ENCODE measurements around the gene GRPEL1. TPM values are rescaled to one million over a fixed set of nuclear protein-coding genes. Genes with fewer than 3 reads are reported as not detected.
A peak's percentile ranks its signal among the peaks of the same experiment; 100 is the strongest.

Gene GRPEL1
- total RNA-seq, 2 donors from 2014 or later = 71.0 to 73.6 TPM

DNA sequence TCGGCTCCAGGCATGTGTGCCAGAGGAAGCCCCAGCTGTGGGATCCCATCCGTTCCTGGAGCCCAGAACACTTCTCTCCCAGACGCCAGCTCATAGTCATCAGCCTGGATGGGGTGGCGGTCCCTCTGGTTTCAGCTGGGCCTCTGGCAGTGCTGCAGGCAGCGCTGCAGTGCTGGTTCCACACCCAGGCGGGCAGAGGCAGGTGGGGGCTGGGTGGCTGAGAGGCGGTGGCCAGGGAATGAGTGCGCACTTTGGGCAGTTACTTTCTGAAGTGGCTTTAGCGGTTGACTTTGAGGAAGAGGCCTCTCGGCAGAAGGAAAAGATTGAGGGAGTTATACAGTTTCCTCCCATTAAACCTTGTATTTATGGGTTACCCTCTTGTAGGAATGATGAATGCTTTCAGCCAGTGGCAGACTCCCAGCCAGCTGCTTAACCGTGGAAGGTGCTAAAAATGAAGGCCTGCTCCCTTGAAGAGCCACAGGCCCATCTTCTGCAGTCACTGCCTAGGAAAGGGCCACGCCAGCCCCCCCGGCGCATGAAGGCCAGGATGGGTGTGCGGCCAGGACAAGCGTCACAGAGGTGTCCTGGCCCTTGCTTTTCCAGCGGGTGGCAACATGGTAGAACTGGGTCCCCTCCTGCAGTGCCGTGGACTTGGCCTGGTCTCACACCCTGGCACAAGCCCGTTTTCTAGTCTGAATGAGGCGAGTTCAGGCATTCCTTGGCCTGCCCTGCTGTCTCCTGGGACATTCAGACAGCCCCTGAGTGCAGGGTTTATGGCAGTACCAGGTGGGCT lies 14.7 kb downstream of the GRPEL1 start:
- DNase-seq (ENCODE audit: low spot score) (no peak), ATAC-seq (peak; percentile 30 to 47)
- H3K36me3 Mint-ChIP-seq = peaks cover 7% of the 10 kb centered on the region

DNA sequence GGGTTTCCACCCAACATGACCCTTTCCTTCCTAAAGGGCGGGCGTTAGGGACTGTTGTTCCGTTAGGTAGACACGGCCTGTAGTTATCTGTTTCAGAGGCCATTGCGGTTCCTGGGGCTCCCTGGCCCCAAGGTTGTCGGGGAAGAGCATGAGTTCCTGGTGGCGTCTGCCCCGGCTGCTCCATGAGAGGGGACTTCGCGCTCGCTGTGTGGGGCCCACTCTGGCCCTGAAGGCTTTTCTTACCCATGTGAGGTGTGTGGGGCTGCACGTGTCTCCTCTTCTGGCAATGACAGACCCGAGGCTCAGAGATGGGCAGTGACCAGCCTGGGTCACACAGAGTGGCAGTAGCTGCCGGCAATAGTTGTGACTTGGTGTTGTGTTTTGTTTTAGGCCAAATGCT lies 15.6 kb downstream of the GRPEL1 start:
- H3K27ac Mint-ChIP-seq = no peak overlapping the region
- DNase-seq (ENCODE audit: low spot score) = no peak
- no peaks in the 10 kb centered on the region for H3K9me3 Mint-ChIP-seq
- ATAC-seq = no peak
- H3K4me3 Mint-ChIP-seq = no peak overlapping the region
- H3K36me3 Mint-ChIP-seq = peaks cover 7% of the 10 kb centered on the region
- H3K4me1 Mint-ChIP-seq (ENCODE audit: low read depth in 2 of 2) = peaks cover 7 to 23% of the 10 kb centered on the region in 2 donors
- H3K27me3 Mint-ChIP-seq = no peaks in the 10 kb centered on the region

More for the DNA sequence above, 14.7 kb downstream of the GRPEL1 start:
- Mint-ChIP-seq H3K4me1 (ENCODE audit: low read depth in 2 of 2) (peaks cover 5 to 20% of the 10 kb centered on the region in 2 donors), H3K27me3 (no peaks in the 10 kb centered on the region), H3K9me3 (no peaks in the 10 kb centered on the region), H3K4me3 (no peak overlapping the region), H3K27ac (no peak overlapping the region)

DNA sequence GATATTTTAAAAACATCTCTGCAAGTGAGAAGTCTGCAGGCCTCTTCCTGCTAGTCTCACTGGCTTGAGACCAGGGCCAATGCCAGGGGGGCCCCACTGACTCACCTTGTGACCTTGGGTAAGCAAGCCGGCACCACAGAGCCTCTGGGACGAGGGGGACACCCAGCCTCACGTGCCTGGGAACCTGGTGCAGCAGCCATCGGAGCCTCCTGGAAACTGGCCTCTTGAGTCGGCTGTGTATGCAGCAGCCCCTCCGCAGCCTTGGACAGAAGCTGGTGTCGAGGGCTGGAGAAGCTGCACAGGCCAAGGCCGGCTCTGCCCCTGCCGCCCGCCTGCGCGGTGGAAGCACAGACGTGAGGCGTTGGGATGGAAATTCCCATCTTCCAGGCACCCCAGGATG lies 16.0 kb downstream of the GRPEL1 start:
- ATAC-seq = no peak
- no peak overlapping the region for H3K4me3 Mint-ChIP-seq
- H3K4me1 Mint-ChIP-seq (ENCODE audit: low read depth in 2 of 2) = peaks cover 11 to 27% of the 10 kb centered on the region in 2 donors
- no peak overlapping the region for H3K27ac Mint-ChIP-seq
- H3K9me3 Mint-ChIP-seq = no peaks in the 10 kb centered on the region
- H3K27me3 Mint-ChIP-seq = no peaks in the 10 kb centered on the region
- H3K36me3 Mint-ChIP-seq = peaks cover 7% of the 10 kb centered on the region
- no peak for DNase-seq (ENCODE audit: low spot score)

DNA sequence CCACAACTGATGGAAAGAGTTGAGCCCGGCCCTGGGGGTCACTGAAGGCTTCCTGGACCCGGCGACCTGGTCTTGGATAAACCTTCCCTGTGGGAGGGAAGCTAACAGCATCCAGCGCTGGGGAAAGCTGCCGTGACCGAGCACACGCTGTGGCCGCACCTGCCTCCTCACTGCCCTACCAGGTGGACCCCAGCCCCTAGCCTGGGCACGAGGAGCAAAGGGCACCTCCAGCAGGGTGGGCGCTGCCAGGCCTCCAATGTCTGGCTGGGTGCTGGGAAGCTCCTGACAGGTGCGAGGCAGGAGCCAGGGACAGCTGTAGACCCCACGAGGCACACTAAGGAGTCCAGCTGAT lies 16.7 kb downstream of the GRPEL1 start:
- Mint-ChIP-seq H3K27me3 (no peaks in the 10 kb centered on the region), H3K27ac (no peak overlapping the region), H3K4me3 (no peak overlapping the region), H3K9me3 (no peaks in the 10 kb centered on the region), H3K36me3 (peaks cover 7% of the 10 kb centered on the region), H3K4me1 (ENCODE audit: low read depth in 2 of 2) (peaks cover 19 to 33% of the 10 kb centered on the region in 2 donors)
- no peak for ATAC-seq
- no peak for DNase-seq (ENCODE audit: low spot score)

DNA sequence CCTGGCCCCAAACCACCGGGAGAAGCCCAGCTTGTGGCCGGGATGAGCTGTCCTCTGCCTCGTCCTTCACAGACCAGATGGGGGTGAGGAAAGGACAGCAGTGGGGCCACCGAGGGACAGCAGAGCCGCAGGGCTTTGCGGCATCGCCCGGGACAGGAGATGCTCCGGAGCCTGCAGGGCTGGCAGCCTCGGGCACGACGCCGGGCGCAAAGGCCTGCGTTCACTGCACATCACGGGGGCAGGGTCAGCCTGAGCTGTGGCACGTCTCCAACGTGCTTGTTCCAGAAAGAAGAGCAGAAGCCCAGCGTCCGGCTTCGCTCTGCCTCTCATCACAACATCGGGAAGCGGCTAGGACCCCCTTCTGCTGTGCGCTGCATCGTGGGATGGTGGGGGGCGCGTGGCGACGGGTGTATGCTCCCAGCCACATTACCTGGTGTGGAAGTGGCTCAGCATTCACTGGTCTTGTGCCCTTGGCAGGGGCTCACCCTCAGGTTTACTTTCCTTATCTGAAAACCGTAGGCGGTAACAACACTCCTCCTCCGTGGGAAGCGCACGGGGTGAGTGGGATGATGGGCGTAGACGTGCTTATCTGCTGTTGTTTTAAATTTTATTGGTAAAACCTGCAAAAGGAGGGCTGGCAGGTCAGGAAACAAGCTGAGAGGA lies 17.3 kb downstream of the GRPEL1 start:
- peaks cover 21 to 35% of the 10 kb centered on the region in 2 donors for H3K4me1 Mint-ChIP-seq (ENCODE audit: low read depth in 2 of 2)
- no peak overlapping the region for H3K4me3 Mint-ChIP-seq
- H3K27ac Mint-ChIP-seq = no peak overlapping the region
- H3K36me3 Mint-ChIP-seq = peaks cover 7% of the 10 kb centered on the region
- no peaks in the 10 kb centered on the region for H3K9me3 Mint-ChIP-seq
- H3K27me3 Mint-ChIP-seq = no peaks in the 10 kb centered on the region
- ATAC-seq = no peak
- no peak for DNase-seq (ENCODE audit: low spot score)

DNA sequence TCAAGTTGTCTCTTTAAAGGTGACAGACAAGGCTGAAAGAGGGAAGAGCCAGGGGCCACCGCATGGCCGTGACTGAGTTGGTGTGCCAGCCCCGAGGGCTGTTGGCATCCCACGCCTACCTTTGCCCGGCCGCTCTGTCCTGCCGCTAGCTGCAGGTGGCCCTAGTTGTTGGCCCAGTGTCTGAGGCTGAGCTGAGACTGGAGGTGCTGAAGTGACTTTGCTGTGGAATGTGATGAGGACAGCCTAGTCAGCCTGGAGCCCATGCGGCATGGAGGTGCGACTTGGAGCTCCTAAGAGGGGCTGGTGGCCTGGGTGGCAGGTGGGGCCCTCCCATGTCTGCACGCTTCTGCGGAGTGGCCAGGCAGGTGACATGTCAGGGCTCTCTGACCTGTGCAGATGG lies 18.1 kb downstream of the GRPEL1 start:
- peak overlapping the region in 1 of 2 donors; percentile 29 for H3K27ac Mint-ChIP-seq
- ATAC-seq (no peak), DNase-seq (ENCODE audit: low spot score) (no peak)
- H3K9me3 Mint-ChIP-seq = no peaks in the 10 kb centered on the region
- H3K36me3 Mint-ChIP-seq = peaks cover 7% of the 10 kb centered on the region
- no peaks in the 10 kb centered on the region for H3K27me3 Mint-ChIP-seq
- no peak overlapping the region for H3K4me3 Mint-ChIP-seq
- H3K4me1 Mint-ChIP-seq (ENCODE audit: low read depth in 2 of 2) = peaks cover 30 to 44% of the 10 kb centered on the region in 2 donors

DNA sequence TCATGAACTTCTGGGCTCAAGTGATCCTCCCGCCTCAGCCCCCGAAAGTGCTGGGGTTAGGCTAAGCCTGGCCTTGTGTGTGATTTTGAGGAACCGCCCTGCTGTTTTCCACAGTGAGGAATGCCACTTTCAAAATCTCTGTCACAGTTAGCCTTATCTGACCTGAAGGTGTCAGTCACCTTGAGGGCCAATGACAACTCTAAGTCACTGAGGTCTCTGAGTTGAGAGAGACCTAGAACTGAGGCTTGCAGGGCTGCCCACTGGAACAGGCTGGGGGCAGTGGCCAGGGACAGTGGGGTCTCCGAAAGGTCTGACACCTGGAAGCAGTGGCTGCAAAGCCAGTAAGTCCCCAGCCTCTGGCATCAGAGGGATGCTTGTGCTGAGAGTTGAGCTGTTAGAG lies 18.6 kb downstream of the GRPEL1 start:
- Mint-ChIP-seq H3K36me3 (peaks cover 4% of the 10 kb centered on the region), H3K27me3 (no peaks in the 10 kb centered on the region), H3K27ac (peak overlapping the region in 1 of 2 donors; percentile 29), H3K9me3 (no peaks in the 10 kb centered on the region), H3K4me3 (no peak overlapping the region), H3K4me1 (ENCODE audit: low read depth in 2 of 2) (peaks cover 33 to 44% of the 10 kb centered on the region in 2 donors)
- ATAC-seq (no peak), DNase-seq (ENCODE audit: low spot score) (no peak)

DNA sequence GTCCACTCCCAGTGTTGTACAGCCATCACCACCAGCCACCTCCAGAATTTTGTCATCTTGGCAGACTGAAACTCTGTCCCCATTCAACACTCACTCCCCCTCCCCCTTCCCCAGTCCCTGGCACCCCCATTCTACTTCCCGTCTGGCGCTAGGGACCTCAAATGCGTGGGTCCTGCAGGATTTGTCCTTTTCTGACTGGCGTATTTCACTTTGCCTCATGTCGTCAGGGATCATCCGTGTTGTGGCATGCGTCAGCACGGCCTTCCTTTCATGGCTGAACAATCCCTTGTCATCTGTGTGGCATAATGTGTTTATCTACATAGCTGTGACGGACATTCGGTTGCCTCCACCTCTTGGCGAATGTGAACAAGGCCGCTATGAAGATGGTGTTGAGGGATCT lies 19.2 kb downstream of the GRPEL1 start:
- Mint-ChIP-seq H3K36me3 (no peaks in the 10 kb centered on the region), H3K9me3 (no peaks in the 10 kb centered on the region), H3K27me3 (no peaks in the 10 kb centered on the region), H3K4me1 (ENCODE audit: low read depth in 2 of 2) (peaks cover 36 to 40% of the 10 kb centered on the region in 2 donors), H3K4me3 (no peak overlapping the region), H3K27ac (no peak overlapping the region)
- DNase-seq (ENCODE audit: low spot score) = no peak
- no peak for ATAC-seq

DNA sequence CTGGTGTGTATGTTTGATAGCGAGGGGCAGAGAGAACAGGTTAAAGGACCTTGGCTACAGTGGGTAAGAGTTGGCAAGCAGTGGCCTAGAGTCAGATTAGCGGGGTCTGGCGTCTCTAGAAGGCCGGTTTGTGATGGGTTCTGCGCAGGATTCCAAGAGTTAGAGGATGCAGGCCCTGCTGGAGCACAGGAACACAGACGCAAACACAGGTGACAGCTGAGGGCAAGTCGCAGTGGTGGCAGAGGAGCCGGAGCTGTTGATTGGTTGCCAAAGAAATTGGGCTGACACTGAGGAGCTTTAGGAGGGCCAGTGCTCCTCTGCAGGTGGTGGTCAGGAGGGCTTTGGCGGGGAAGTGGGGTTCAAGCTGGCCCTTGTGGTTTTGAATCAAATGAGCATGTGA lies 20.9 kb downstream of the GRPEL1 start:
- DNase-seq (ENCODE audit: low spot score) (no peak), ATAC-seq (no peak)
- H3K4me3 Mint-ChIP-seq = no peak overlapping the region
- peak overlapping the region in 1 of 2 donors; percentile 63 for H3K27ac Mint-ChIP-seq
- H3K27me3 Mint-ChIP-seq = no peaks in the 10 kb centered on the region
- H3K36me3 Mint-ChIP-seq = no peaks in the 10 kb centered on the region
- H3K4me1 Mint-ChIP-seq (ENCODE audit: low read depth in 2 of 2) = peaks cover 41 to 42% of the 10 kb centered on the region in 2 donors
- H3K9me3 Mint-ChIP-seq = no peaks in the 10 kb centered on the region

DNA sequence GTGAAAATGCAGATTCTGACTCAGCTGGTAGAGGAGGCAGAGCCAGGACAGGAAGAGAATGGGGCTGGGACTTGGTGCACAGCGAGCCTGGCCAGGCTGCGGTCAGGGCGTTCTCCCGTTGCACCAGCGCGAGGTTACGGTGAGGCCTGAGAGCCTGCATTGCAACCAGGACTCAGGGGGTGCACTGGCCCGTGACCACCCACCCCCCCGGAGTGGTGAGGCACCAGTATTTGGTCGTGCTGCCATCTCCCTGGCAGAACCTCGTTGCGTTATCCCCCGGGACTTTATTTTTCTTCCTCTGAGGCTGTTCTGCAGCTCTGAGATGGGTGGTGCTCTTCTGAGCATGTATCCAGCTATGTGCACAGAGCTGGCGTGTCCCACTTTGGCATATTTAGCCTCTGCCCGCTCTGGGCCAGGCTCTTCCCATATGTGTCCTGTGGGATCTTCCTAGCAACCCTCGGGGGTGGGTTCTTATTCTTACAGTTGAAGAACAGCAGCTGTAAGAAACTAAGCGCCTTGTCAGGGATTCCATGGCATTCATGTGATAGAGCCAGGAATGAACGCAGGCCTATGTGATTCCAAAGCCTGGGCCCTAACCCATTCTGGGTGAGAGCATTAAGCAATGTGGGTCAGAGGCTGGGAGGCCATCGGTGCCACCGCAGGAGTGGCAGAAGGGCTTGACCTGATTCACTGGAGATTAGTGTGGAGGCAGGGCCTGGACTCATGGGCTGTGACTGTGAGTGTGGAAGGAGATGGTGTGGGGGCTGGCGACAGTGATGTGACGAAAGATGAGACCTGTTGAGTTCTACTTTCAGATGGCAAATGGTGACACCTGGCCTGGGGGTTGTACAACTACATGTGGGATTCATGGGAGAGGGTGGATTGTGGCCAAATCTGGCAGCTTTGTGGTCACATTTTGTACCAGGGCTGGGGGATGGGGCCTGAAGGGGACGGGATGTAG lies 21.6 kb downstream of the GRPEL1 start:
- ATAC-seq (no peak), DNase-seq (ENCODE audit: low spot score) (no peak)
- Mint-ChIP-seq H3K9me3 (no peaks in the 10 kb centered on the region), H3K27me3 (no peaks in the 10 kb centered on the region), H3K4me3 (peak overlapping the region; percentile 88), H3K4me1 (ENCODE audit: low read depth in 2 of 2) (peaks cover 46 to 47% of the 10 kb centered on the region in 2 donors), H3K27ac (peak overlapping the region; percentile 39 to 63), H3K36me3 (no peaks in the 10 kb centered on the region)

DNA sequence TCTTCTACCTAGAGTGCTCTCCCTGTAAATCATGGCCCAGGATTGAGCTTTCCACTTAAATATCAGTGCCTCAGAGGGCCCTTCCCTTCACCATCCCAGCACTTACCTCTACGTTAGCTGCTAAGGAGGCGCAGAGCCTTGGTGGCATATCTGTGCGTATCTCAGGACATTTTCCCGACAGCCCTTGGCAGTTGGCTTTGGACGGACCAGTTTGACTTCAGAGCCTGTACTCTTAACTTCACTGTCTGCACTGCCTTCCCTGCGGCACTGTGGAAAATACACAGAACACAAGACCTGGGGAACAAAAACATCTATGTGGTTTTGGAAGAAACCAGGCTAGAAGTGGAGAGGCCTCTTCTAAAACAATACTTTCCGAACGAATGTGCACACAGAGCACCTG lies 22.3 kb downstream of the GRPEL1 start:
- peaks cover 46 to 47% of the 10 kb centered on the region in 2 donors for H3K4me1 Mint-ChIP-seq (ENCODE audit: low read depth in 2 of 2)
- no peaks in the 10 kb centered on the region for H3K36me3 Mint-ChIP-seq
- H3K27me3 Mint-ChIP-seq = no peaks in the 10 kb centered on the region
- DNase-seq (ENCODE audit: low spot score) (no peak), ATAC-seq (no peak)
- H3K9me3 Mint-ChIP-seq = no peaks in the 10 kb centered on the region
- peak overlapping the region in 1 of 2 donors; percentile 39 for H3K27ac Mint-ChIP-seq
- peak overlapping the region; percentile 88 for H3K4me3 Mint-ChIP-seq

DNA sequence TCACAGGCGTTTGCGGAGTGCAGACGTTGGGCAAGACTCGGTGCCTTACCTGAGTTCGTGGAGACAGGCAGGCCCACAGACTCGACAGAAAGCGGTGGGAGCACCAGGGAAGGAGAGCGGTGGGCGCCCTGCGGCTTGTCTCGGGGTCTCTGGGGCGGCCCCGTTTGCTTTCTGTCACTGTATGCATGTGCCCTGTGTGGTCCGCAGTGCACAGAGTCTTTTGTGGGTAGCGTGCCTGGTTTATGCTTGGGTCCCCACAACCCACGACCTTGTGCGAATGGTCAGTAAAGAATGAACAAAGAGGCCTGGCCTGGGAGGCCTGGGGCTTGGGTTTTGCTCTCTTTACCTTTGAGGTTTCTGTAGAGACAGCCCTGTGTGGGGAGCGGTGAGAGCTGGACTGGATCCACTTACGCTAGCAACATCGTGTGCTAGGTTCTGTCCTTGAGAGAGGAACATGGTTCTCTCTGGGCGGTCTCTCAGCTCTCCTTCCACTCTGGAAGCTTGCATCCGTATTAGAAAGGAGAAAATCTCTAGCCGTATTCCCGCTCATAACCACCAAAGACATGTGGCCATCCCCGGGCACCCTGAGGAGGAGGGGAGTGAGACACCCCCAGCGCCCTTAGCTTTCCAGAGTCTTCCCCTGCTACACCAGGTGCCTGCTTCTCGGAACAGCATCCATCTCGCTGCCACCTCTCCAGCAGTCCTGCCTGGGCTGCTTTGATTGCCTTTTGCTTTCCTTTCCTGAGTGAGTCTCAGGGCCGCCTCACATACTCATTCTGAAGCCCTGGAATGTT lies 23.5 kb downstream of the GRPEL1 start:
- no peak for ATAC-seq
- H3K4me1 Mint-ChIP-seq (ENCODE audit: low read depth in 2 of 2) = peaks cover 43 to 47% of the 10 kb centered on the region in 2 donors

More for the DNA sequence above, 23.5 kb downstream of the GRPEL1 start:
- no peaks in the 10 kb centered on the region for H3K36me3 Mint-ChIP-seq
- peak overlapping the region; percentile 88 for H3K4me3 Mint-ChIP-seq
- DNase-seq (ENCODE audit: low spot score) = no peak
- peak overlapping the region; percentile 47 to 68 for H3K27ac Mint-ChIP-seq
- no peaks in the 10 kb centered on the region for H3K27me3 Mint-ChIP-seq
- H3K9me3 Mint-ChIP-seq = no peaks in the 10 kb centered on the region
